Activated effector memory CD4-positive, alpha-beta T cell treated with Interleukin-2 at 50 U/mL for 16 hours (primary cell): ENCODE measurements around the gene CDHR1.
"Not testable (repeated sequence)": the region's sequence is repeated elsewhere in the genome, so short reads cannot be mapped to it uniquely, and the experiment has no call there.

Source experiments
- DNase-seq: peaks from one replicate; pipeline ENCODE4 v3.0.0-alpha.2; 2020

CDHR1 gene

GRCh38 chr10:84175436-84175835 is 18.9 kb upstream of the CDHR1 start:
- DNase-seq, result no peak

DNA sequence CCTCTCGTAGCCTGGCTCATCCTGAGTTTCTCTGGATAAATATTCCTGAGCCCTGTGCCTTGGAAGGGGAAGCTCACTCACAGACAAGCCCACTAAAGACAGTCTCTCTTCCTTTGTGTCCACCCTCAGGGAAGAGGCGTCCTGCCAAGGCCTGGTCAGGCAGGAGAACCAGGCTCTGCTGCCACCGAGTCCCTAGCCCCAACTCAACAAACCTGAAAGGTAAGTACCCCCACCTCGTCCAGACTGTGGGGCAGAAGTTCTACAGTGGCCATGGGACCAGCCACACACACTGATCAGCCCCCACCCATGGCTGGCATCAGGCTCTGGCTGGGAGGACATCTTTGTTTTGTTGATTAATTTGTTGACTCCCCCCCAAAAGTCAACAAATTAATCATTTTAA is 18.0 kb upstream of the CDHR1 start:
- no peak for DNase-seq

DNA sequence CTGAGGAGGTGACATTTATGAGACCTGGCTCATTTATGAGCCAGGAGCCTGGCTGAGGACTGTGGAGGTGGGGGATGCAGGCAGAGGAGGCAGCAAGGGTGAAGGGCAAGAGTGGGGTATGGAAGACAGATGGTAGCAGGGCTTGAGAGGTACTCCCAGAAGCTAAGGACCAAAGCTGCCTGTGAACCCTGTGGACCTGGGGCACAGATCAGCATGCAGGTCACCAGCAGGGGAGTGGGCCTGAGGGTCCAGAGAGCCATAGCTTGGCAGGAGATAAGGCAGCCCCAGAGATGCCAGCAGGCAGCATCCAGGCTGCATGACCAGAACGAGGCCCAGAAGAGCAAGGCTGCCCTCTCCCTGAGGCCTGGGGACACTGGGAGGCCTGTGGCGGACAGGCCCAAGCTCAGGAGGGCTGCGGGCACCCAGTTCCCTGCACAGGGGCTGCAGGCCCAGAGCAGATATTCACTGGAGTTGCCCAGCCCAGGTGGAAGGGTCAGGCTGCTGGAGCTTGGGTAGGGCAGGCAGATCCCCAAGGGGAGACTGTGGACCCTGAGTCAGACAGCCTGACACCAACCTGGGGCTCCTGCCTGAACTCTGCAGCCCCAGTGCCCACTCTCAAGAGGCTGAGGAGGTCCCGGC is 17.4 kb upstream of the CDHR1 start:
- no peak for DNase-seq

- peak; percentile 41 for DNase-seq
Observed at GRCh38 chr10:84177541-84178141, 16.7 kb upstream of the CDHR1 start.

GRCh38 chr10:84178160-84178609 is 16.2 kb upstream of the CDHR1 start:
- DNase-seq, result no peak

DNA sequence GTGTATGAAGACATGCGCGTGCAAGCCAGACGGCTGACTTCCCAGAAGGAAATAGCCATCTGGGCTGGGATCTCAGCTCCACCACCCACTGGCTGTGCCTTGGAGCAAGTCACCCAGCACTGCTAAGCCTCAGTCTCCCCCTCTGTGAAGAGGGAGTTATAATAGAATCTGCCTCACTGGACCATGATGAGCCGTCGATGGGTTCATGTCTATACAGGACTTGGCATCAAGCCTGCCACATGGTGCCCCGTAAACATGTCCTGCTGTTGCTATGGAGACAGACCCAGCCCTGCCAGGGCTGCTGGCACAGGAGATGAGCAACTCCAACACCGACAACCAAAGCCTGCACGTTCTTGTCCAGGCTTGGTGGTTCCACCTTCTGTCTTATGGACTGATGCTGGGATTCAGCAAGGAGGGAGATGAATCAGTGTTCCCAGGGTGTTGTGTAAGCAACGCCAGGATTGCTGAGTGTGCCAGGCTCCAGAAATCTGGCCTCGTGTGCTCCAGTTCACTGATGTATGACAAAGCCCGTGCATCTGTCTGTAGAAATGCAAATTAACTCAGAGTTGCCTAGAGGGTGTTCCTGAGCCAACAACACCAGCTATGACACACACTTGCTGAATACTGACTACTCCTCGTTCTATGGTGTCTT is 15.2 kb upstream of the CDHR1 start:
- DNase-seq, result no peak

DNA sequence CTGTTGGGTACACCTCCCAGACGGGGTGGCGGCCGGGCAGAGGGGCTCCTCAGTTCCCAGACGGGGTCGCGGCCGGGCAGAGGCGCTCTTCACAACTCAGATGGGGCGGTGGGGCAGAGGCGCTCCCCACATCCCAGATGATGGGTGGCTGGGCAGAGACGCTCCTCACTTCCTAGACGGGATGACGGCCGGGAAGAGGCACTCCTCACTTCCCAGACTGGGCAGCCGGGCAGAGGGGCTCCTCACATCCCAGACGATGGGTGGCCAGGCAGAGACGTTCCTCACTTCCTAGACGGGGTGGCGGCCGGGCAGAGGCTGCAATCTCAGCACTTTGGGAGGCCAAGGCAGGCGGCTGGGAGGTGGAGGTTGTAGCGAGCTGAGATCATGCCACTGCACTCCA is 14.0 kb upstream of the CDHR1 start:
- not testable (repeated sequence) for DNase-seq

GRCh38 chr10:84181631-84182030 is 12.7 kb upstream of the CDHR1 start:
- DNase-seq, result no peak

DNA sequence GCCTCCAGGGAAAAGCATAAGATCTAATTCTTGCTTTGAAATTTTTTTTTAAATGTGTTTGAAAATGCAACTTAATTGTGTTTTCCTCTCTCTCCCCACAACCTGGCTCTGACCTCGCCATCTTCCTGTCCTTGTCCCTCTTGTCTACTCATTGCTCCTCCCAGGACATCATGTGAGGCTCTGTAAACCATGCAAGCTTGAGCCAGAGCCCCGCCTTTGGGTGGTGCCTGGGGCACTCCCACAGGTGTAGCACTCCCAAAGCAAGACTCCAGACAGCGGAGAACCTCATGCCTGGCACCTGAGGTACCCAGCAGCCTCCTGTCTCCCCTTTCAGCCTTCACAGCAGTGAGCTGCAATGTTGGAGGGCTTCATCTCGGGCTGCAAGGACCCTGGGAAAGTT is 9.8 kb upstream of the CDHR1 start:
- DNase-seq, result no peak

DNA sequence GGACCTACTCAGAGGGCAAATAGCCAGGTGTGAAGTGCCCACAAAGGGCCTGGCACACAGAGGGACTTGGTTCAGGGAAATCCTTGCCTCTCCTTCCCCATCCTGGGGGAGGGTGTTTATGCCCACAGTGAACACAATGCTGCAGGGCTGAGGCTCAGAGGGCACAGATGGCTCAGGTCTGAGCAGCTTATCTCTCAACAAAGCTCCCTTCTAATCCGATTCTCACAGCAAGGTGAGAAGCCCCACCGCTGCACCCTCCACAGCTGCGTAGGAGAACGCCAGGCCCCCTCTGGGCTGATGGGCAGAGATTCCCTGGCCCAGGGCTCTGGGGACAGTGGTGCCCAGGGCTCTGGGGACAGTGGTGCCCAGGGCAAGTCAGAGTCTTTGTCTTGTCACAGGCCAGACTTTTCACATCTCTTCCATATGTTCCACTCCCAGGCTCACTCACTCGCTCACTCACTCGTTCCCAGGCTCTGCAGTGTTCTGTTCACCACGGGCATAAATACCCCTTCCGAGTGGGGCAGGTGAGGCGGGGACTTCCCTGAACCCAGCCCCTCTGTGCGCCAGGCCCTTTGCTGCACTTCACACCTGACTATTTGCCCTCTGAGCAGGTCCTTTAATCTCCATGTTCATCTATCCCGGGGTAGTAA is 8.7 kb upstream of the CDHR1 start:
- DNase-seq, result no peak

- DNase-seq, result no peak
Observed at GRCh38 chr10:84188815-84189214, 5.5 kb upstream of the CDHR1 start.

DNA sequence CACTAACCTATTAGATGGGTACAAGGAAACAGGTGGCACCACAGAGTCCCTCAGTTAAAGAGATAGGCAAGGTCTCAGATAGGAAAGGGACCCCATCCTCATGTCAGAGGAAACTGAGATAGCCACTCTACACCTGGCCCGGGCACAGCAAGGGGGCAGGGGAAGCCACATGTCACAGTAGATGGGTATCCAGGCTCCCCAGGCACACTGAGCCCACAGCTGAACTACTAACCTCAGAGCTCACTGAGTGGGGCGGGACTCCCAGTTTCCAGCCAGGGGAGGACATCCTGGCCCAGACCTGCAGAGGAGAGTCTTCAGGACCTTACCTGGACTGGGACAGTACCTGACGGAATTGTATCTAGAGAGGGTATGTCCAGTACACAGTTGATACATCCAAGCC is 3.7 kb upstream of the CDHR1 start:
- DNase-seq, result no peak

GRCh38 chr10:84191106-84191505 is 3.2 kb upstream of the CDHR1 start:
- no peak for DNase-seq

- DNase-seq, result no peak
Observed at GRCh38 chr10:84193327-84193726, 1.0 kb upstream of the CDHR1 start.

GRCh38 chr10:84193846-84194423 is 402 bp upstream of the CDHR1 start:
- DNase-seq, result no peak

DNA sequence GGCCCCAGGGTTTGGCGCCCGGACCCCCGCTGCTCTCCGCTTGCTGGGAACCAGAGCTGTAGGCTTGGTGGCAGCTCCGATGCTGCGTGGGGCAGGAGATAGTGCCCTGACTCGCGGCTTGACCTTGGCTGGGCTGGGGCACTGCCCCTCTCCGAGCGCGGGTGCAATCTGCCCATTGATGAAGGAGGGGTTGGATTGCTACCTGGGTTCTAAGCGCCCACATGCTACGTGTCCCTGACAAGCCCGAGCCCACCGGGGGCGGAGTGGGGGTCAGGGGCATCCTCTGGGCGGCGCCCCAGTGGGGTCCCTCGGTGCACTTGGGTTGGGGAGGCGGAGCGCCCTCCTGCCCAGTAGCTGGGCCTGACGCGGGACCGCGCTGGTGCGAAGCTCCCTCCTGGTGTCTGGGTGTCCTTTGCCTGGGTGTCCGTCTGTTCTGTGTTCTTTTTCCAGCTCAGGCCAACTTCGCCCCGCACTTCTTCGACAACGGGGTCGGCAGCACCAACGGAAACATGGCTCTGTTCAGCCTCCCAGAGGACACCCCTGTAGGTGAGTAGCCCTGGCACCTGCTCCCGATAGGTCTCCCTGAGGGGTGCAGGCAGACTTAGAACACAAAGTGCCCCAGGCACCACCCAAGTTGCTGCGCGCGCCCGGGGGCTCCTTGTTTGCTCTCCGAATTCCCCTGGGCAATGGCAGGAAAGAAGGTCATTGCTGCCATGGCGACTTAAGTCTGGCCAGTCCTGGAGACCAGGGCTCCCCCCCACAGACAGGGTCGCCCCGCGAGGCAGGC is 900 bp downstream of the CDHR1 start:
- DNase-seq, result no peak

DNA sequence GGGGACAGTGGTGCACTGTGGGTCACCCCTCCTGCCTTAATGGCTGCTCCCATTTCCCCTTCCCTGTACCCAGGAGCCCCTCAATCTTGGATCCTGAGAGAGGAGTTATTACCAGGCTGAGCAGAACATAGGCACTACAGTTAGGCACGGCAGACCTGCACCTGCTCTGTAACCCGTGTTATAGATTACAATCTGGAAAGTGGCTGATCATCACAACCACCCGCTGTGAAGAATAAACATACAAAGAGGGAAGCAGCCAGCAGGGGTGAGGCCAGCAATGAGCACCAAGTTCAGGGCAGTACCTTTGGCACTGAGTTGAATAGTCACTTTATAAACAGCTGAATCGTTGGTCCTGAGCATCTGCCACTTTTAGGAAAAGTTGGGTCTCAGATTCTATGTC is 1.7 kb downstream of the CDHR1 start:
- no peak for DNase-seq

GRCh38 chr10:84196941-84197340 is 2.6 kb downstream of the CDHR1 start:
- DNase-seq, result no peak

DNA sequence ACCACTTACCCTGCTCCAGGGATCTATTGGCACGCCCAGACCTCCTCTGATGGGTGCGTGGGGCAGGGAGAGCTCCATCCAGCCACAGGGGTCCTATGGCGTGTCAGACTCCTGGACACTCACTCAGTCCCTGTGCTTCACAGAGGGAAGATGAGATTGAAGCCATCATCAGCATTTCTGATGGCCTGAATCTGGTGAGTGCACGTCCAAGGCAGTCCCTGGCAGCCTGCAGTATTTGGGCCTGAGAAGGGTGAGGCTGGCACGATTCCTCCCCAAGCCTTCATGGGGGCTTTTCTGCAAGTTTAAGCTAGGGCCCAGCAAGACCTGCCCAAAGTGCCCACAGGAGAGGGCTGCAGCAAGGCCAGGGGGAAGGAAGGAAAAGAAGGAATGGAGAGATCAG is 3.3 kb downstream of the CDHR1 start:
- DNase-seq, result no peak

GRCh38 chr10:84198206-84198915 is 4.0 kb downstream of the CDHR1 start:
- DNase-seq, result no peak

DNA sequence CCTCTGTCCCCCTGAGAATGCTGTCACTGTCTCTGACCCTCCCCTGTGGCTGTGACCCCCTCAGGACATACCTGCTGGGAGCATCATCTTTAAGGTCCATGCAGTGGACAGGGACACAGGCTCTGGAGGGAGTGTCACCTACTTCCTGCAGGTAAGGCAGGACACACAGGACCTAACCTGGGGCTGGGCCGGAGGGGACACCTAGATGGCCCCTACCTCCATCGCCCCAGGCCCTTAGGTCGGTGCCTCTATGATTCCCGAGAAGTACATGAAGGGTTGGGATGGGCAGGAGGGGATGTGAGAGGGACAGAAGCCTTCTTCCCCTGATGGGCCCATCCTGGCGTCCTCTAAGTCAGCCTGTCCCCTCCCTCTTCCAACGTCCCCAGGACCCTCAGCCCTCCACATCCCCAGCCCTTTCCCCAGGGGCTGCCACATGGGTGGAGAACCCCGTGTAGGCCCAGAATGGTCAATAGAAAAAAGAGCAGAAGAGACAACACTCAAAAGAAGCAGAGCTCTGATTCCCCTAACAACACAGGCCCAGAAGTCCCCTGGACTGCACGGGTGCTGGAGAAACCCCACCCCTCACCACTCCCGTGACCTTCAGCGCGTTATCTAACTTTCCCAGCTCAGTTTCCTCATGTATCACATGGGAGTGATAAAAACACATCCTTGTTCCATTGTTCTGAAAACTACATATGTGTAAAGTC is 6.4 kb downstream of the CDHR1 start:
- no peak for DNase-seq

- DNase-seq, result no peak
Observed at GRCh38 chr10:84201244-84201606, 6.9 kb downstream of the CDHR1 start.
